ENCODE data around the gene CD68. TPM values are rescaled to one million over a fixed set of nuclear protein-coding genes. Genes with fewer than 3 reads are reported as not detected.

Gene CD68
- total RNA-seq, 1 donor: 9.1 TPM

- DNase-seq (ENCODE audit: low read depth): no peak
- TF ChIP-seq CTCF (IDR thresholded peaks at IDR 0.05; ENCODE audit: insufficient read depth, low read depth, low read length): peak; percentile 19
- no peak overlapping the region for H3K4me3 ChIP-seq (ENCODE audit: low read depth, low read length)
These were observed 24.0 kb upstream of the CD68 start for GRCh38 chr17:7555320-7555948.

GRCh38 chr17:7556627-7557026 lies 22.8 kb upstream of the CD68 start:
- DNase-seq (ENCODE audit: low read depth): no peak
- no peak for TF ChIP-seq CTCF (IDR thresholded peaks at IDR 0.05; ENCODE audit: insufficient read depth, low read depth, low read length)
- no peak overlapping the region for H3K4me3 ChIP-seq (ENCODE audit: low read depth, low read length)

- no peak for DNase-seq (ENCODE audit: low read depth)
- no peak overlapping the region for H3K4me3 ChIP-seq (ENCODE audit: low read depth, low read length)
- TF ChIP-seq CTCF (IDR thresholded peaks at IDR 0.05; ENCODE audit: insufficient read depth, low read depth, low read length): no peak
These were observed 22.2 kb upstream of the CD68 start for GRCh38 chr17:7557147-7557764.

- H3K4me3 ChIP-seq (ENCODE audit: low read depth, low read length): no peak overlapping the region
- peak; percentile 55 for DNase-seq (ENCODE audit: low read depth)
- TF ChIP-seq CTCF (IDR thresholded peaks at IDR 0.05; ENCODE audit: insufficient read depth, low read depth, low read length): no peak
These were observed 21.5 kb upstream of the CD68 start for GRCh38 chr17:7557775-7558543.

- DNase-seq (ENCODE audit: low read depth): no peak
- TF ChIP-seq CTCF (IDR thresholded peaks at IDR 0.05; ENCODE audit: insufficient read depth, low read depth, low read length): no peak
- no peak within 1 kb of the TSS for H3K4me3 ChIP-seq (ENCODE audit: low read depth, low read length)
These were observed 20.7 kb upstream of the CD68 start, which contains the start of gene TNFSF13 for GRCh38 chr17:7558544-7559319. TSS of gene TNFSF13 (plus strand) at chr17:7558750. CDS start at chr17:7559040, 290 bp downstream.

- H3K4me3 ChIP-seq (ENCODE audit: low read depth, low read length): no peak overlapping the region
- no peak for DNase-seq (ENCODE audit: low read depth)
- no peak for TF ChIP-seq CTCF (IDR thresholded peaks at IDR 0.05; ENCODE audit: insufficient read depth, low read depth, low read length)
These were observed 19.9 kb upstream of the CD68 start for GRCh38 chr17:7559320-7560171.

Data from fibroblast of villous mesenchyme (primary cell).